CD4-positive, alpha-beta T cell (primary cell): ENCODE results near the gene HAS3. TPM values are rescaled to one million over a fixed set of nuclear protein-coding genes. Genes with fewer than 3 reads are reported as not detected.
"Not testable (repeated sequence)": the region's sequence is repeated elsewhere in the genome, so short reads cannot be mapped to it uniquely, and the experiment has no call there.

Experiments used
- ATAC-seq: fragments of 200-7000 bp; cut with Tn5 transposase; one replicate; pipeline ENCODE4 v1.10.0; 2022; ENCODE audit warnings: mild to moderate bottlenecking; ENCODE audit not compliant: poor library complexity
- CTCF ChIA-PET: fragments of 350-600 bp; sonication (Branson Sonifier 250); formaldehyde crosslinking; loops from one replicate; lab custom pipeline; 2021; ENCODE audit warnings: antibody characterized with exemption, inconsistent platforms; lab: Charles Lee
- POLR2A ChIA-PET: fragments of 350-600 bp; sonication (Branson Sonifier 250); formaldehyde crosslinking; loops from one replicate; lab custom pipeline; 2021; ENCODE audit warnings: antibody characterized with exemption, inconsistent platforms; lab: Charles Lee
- DNase-seq, 14 experiments: peaks; one replicate each; pipeline ENCODE4 v3.0.0-alpha.2; 2013 to 2020; ENCODE audit warnings: mixed read lengths in 2 of 14
- H3K27ac ChIP-seq, 2 donors: one replicate each; pipeline versions ENCODE4 v1.5.1 to v1.7.0; 2013; ENCODE audit warnings: low read length in 2 of 2, low read depth in 1 of 2, mild to moderate bottlenecking in 1 of 2
- H3K27me3 ChIP-seq, 2 experiments: 1 replicate in 1 of 2; 2 replicates in 1 of 2; pipeline versions ENCODE4 v1.6.1 to v1.7.0; 2013; ENCODE audit warnings: low read length in 2 of 2, control low read depth in 1 of 2, mild to moderate bottlenecking in 1 of 2, moderate library complexity in 1 of 2; ENCODE audit not compliant: insufficient read depth in 2 of 2, control insufficient read depth in 1 of 2
- H3K36me3 ChIP-seq: one replicate; pipeline ENCODE4 v1.6.1; 2013; ENCODE audit warnings: low read length, control low read depth; ENCODE audit not compliant: insufficient read depth
- H3K4me1 ChIP-seq: one replicate; pipeline ENCODE4 v1.6.1; 2013; ENCODE audit warnings: low read length, control low read depth; ENCODE audit not compliant: insufficient read depth
- H3K4me3 ChIP-seq: one replicate; pipeline ENCODE4 v1.5.1; 2013; ENCODE audit warnings: mild to moderate bottlenecking, low read length, moderate library complexity
- H3K9me3 ChIP-seq, 2 experiments: 1 replicate in 1 of 2; 2 replicates in 1 of 2; pipeline versions ENCODE4 v1.6.1 to v1.7.0; 2013; ENCODE audit warnings: low read length in 2 of 2, mild to moderate bottlenecking in 2 of 2, control low read depth in 1 of 2, moderate library complexity in 1 of 2; ENCODE audit not compliant: control insufficient read depth in 1 of 2, insufficient read depth in 1 of 2
- H3K27ac Mint-ChIP-seq: one replicate; pipeline ENCODE4 v1.8.0; 2020; ENCODE audit warnings: mixed read lengths
- H3K27me3 Mint-ChIP-seq: one replicate; pipeline ENCODE4 v1.8.0; 2021; ENCODE audit warnings: mixed read lengths
- H3K36me3 Mint-ChIP-seq: one replicate; pipeline ENCODE4 v1.8.0; 2021; ENCODE audit warnings: low read depth, mixed read lengths
- H3K4me1 Mint-ChIP-seq: one replicate; pipeline ENCODE4 v1.8.0; 2021; ENCODE audit warnings: low read depth, mixed read lengths
- H3K4me3 Mint-ChIP-seq: one replicate; pipeline ENCODE4 v1.8.0; 2020; ENCODE audit warnings: mild to moderate bottlenecking, mixed read lengths
- H3K9me3 Mint-ChIP-seq: one replicate; pipeline ENCODE4 v1.8.0; 2020; ENCODE audit warnings: mixed read lengths
- intact Hi-C, 2 experiments: fragments of 100-400 bp; cut with DNase I in 1 of 2; cut with micrococcal nuclease in 1 of 2; formaldehyde crosslinking; loops; one replicate each; pipeline versions ENCODE4 v1.15.1 to v1.9.0; 2023 to 2025; cut with DNase I, micrococcal nuclease
- total RNA-seq, 174 experiments: library from RNA in 2 of 174; stranded (reverse) in 2 of 174; gene quantifications; one replicate each; pipeline ENCODE4 v1.2.3 and lab custom pipeline; 2021 to 2026
- TF ChIP-seq, protein P1 (sequence below): fragments of 200-600 bp; IDR thresholded peaks from one replicate; pipeline ENCODE4 v1.8.0; 2022; ENCODE audit warnings: antibody characterized with exemption, mild to moderate bottlenecking

The HAS3 gene
- total RNA-seq, 2 experiments from 2014 or later, result 3.2 to 3.4 TPM

DNA sequence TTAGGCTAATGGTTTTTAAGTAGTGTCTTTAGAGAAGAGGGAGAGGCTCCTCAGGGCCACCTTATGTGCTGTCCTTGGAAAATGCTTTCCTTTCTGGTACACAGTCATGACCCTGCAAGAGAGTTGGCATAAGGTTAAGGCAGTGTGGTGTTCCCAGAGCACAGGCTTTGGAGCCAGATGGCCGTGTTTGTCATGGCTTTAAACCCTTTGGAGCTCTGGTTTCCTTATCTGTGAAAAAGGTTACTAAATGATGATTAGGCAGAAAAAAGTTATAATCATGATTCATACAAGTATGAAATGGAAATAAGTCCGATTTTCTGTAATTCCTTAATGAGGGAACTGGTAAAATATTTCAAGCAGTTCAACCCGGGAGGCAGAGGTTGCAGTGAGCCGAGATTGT lies 40.2 kb downstream of the HAS3 start:
- no peaks in the 10 kb centered on the region for H3K27me3 ChIP-seq
- CTCF ChIA-PET, result no interaction called here
- H3K4me1 ChIP-seq, result no peaks in the 10 kb centered on the region
- H3K27me3 Mint-ChIP-seq, result no peaks in the 10 kb centered on the region
- TF ChIP-seq, protein P1, sequence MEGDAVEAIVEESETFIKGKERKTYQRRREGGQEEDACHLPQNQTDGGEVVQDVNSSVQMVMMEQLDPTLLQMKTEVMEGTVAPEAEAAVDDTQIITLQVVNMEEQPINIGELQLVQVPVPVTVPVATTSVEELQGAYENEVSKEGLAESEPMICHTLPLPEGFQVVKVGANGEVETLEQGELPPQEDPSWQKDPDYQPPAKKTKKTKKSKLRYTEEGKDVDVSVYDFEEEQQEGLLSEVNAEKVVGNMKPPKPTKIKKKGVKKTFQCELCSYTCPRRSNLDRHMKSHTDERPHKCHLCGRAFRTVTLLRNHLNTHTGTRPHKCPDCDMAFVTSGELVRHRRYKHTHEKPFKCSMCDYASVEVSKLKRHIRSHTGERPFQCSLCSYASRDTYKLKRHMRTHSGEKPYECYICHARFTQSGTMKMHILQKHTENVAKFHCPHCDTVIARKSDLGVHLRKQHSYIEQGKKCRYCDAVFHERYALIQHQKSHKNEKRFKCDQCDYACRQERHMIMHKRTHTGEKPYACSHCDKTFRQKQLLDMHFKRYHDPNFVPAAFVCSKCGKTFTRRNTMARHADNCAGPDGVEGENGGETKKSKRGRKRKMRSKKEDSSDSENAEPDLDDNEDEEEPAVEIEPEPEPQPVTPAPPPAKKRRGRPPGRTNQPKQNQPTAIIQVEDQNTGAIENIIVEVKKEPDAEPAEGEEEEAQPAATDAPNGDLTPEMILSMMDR, result no peak
- H3K4me3 ChIP-seq, result no peak overlapping the region
- intact Hi-C loops, result no loop called here
- H3K27ac ChIP-seq, result no peak overlapping the region
- ATAC-seq (no peak), DNase-seq (no peak)
- H3K4me3 Mint-ChIP-seq, result no peak overlapping the region
- H3K27ac Mint-ChIP-seq, result no peak overlapping the region
- no peaks in the 10 kb centered on the region for H3K9me3 Mint-ChIP-seq
- POLR2A ChIA-PET, result interaction anchor here (1.0 kb wide), 1 partner anchor 13 kb away, joined by 3 read pairs; no protein-coding TSS in a partner anchor
- no peaks in the 10 kb centered on the region for H3K9me3 ChIP-seq
- peaks cover 5% of the 10 kb centered on the region for H3K4me1 Mint-ChIP-seq
- peaks cover 67% of the 10 kb centered on the region for H3K36me3 Mint-ChIP-seq
- peaks cover 52% of the 10 kb centered on the region for H3K36me3 ChIP-seq

DNA sequence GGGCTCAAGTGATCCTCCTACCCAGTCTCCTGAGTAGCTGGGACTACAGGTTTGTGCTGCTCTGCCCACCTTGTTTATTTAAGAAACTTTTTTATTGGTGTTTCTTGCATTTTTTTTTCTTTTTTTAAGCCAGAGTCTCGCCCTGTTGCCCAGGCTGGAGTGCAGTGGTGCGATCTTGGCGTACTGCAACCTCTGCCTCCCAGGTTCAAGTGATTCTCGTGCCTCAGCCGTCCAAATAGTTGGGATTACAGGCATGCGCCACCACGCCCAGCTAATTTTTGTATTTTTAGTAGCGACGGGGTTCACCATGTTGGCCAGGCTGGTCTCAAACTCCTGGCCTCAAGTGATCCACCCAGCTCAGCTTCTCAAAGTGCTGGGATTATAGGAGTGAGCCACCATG lies 44.2 kb downstream of the HAS3 start:
- H3K4me3 Mint-ChIP-seq, H3K4me1 Mint-ChIP-seq, ATAC-seq, H3K4me1 ChIP-seq, DNase-seq, H3K4me3 ChIP-seq, H3K9me3 Mint-ChIP-seq, H3K27ac Mint-ChIP-seq, H3K27me3 Mint-ChIP-seq, H3K27me3 ChIP-seq, H3K27ac ChIP-seq, H3K9me3 ChIP-seq: not testable (repeated sequence)
- ChIA-PET POLR2A (interaction anchor here (1.0 to 1.1 kb wide), 2 partner anchors 42 to 137 kb away, joined by 3 to 5 read pairs; no protein-coding TSS in a partner anchor), CTCF (interaction anchor here (0.9 to 3.0 kb wide), 6 partner anchors 8 to 145 kb away, joined by 3 to 44 read pairs (median 4); no protein-coding TSS in a partner anchor)
- peaks cover 56% of the 10 kb centered on the region for H3K36me3 ChIP-seq
- intact Hi-C loops, result loop anchor here (1.0 kb wide), 1 partner anchor 138 kb away; no protein-coding TSS in a partner anchor
- peaks cover 66% of the 10 kb centered on the region for H3K36me3 Mint-ChIP-seq

- Mint-ChIP-seq H3K27ac (no peak overlapping the region), H3K27me3 (no peaks in the 10 kb centered on the region), H3K4me1 (peaks cover 5% of the 10 kb centered on the region), H3K4me3 (no peak overlapping the region), H3K9me3 (no peaks in the 10 kb centered on the region), H3K36me3 (peaks cover 71% of the 10 kb centered on the region)
- ChIA-PET CTCF (interaction anchor here (0.6 to 3.0 kb wide), 12 partner anchors 9 to 819 kb away, joined by 3 to 44 read pairs (median 3); no protein-coding TSS in a partner anchor), POLR2A (interaction anchor here (0.8 to 1.1 kb wide), 3 partner anchors 38 to 136 kb away, joined by 3 to 5 read pairs (median 3); no protein-coding TSS in a partner anchor)
- ATAC-seq (peak; percentile 81), DNase-seq (peak in 11 of 14 experiments; percentile 10 to 83 (median 33))
- Histone ChIP-seq H3K4me3 (no peak overlapping the region), H3K36me3 (peaks cover 57% of the 10 kb centered on the region), H3K4me1 (no peaks in the 10 kb centered on the region), H3K27me3 (no peaks in the 10 kb centered on the region), H3K27ac (no peak overlapping the region), H3K9me3 (no peaks in the 10 kb centered on the region)
- TF ChIP-seq, protein P1, result peak; percentile 89
- intact Hi-C loops, result loop anchor here (1.0 kb wide), 1 partner anchor 137 kb away; no protein-coding TSS in a partner anchor
Measured at GRCh38 chr16:69150146-69150865, 44.9 kb downstream of the HAS3 start.
